DMS79 treated with DMSO at 0.1 percent for 48 hours (cell line): ENCODE data around the gene P4HB.

Experiments used
- DNase-seq: peaks from one replicate; lab custom pipeline; 2025; lab: John Stamatoyannopoulos, UW

The P4HB gene

DNA sequence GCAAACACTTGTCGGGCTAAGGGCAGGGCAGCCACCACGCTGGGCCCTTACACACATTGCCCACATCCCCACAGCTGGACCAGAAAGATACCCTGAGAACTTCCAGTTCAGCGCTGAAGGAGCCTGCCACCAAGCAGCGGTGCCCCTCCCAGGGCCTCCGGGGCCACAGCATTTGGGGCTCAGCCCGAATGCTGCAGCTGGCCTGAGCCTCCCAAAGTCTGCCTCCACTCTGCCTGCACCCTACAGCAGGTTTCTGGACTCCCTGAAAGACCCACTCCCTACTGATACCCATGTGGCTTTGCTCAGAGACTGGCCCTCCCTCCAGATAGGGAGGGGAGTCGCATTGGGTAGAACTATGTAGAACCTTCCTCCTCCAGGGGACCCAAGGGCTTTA is 28.8 kb downstream of the P4HB start:
- DNase-seq: no peak

- no peak for DNase-seq
These were observed 30.5 kb downstream of the P4HB start for GRCh38 chr17:81829858-81830257.

- DNase-seq: no peak
These were observed 31.7 kb downstream of the P4HB start for GRCh38 chr17:81828656-81829055.

DNA sequence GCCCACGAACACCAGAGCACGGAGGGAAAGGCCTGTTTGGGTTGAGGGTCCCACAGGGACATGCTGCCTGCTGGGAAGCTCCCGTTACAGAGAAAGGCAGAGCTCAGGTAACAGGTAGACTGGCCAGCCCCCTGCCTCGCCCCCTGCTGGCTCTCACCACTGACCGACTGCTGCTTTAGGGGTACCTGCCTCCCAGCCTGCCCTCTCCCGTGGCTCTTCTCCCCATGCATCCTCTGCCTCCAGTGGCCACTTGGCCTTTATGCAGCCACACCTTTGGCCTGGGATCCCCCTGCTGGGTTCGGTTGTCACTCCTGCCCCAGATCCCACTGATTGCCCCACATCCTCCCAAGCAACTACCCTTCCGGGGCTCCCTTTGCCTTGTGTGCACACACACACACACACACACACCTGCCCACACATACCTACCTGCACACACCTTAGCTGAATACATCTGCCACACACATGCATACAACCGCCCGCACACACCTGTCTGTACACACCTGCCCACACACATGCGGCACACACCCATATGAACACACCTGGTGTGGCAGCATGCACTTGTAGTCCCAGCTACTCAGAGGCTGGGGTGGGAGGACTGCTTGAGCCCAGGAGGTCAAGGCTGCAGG is 34.4 kb downstream of the P4HB start:
- no peak for DNase-seq

GRCh38 chr17:81824595-81824994 is 35.7 kb downstream of the P4HB start:
- DNase-seq: no peak

GRCh38 chr17:81823820-81824550 is 36.4 kb downstream of the P4HB start:
- DNase-seq: no peak

DNA sequence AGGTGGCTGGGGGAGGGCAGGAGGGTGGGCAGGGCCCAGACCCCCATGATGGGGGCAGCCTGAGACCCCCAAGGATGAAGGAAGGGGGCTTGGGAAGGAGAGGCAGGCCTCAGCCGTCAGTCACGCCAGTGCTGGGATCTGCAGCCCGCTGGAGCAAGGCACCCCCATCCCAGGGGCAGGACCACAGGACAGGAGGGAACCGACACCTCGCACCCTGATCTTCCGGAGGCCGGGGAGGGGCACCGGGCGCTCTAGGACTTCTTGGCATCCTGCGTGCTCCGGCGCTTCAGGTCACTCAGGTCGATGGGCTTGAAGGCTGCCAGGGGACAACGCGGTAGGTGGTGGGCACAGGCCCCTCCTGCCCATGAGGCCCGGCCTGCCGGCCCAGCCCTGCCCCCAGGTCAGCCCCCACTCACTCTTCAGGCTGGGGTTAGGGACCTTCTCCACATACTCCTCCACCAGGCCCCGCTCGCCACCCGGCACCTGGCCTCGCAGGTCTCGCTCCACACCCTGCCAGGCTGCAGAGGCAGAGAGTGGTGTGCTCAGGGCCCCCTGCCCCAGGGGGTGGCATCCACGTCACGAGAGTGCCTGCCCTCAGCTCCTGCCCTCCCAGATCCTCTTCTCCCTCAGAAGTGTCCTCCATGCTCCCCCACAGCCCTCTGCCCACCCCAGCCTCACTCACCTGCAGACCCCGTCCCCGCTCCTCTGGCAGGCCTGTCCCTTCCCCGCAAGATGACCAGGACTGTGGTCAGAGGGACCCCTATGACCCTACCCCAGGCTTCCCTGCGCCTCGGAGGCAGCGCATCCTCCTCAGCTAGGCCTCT is 37.1 kb downstream of the P4HB start:
- no peak for DNase-seq

DNA sequence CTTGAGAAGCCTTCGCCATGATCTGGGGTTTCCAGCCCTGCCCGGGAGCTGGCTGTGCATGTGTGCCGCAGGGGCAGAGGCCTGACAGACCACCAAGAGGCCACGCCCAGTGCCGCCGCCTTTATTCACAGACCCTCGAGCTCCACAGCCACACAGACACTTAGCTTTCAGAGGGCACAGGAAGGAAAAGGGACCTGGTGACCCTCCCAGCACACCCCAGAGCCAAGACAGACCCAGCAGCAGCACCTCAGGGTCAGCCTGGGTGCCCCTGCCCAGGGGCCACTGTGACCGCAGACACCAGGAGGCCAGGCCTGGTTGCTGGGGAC is 38.1 kb downstream of the P4HB start:
- DNase-seq: no peak

- no peak for DNase-seq
These were observed 38.6 kb downstream of the P4HB start for GRCh38 chr17:81821603-81822311.

DNA sequence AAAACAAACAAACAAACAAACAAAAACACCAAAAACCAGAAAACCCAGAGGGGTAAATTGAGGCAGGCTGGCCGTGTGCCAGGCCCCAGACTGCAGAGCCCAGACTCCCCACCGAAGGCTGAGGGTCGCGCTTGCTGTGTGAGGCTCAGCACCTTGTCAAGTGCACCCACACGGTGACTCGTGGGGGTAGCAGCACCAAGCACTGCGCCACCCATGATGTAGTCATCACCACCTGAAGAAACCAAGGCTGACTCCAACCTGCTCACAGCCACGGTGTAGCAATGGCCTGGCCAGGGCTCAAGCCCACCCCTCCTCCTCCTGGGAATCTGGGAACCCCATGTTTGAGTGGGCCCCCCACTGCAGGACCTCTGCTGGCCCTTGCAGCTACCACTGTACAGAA is 39.2 kb downstream of the P4HB start:
- DNase-seq: no peak

- DNase-seq: no peak
These were observed 40.6 kb downstream of the P4HB start for GRCh38 chr17:81819708-81820107.

DNA sequence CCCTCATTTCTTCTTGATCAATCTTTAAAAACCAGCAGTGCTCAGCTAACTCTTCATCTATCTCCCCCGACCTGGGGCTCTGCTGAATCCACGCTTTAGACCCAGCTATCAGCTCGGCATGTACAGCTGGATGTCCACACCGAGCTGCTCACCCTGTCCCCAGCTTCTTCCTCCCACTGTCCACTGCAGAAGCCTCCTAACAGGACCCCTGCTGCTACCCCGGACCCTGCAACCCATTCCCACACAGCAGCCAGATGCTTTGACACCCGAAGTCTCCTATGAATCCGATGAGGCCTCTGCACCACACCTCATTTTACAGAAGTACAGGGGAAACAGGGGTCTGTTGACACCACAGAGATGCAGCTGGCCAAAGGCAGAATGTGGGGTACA is 42.6 kb downstream of the P4HB start:
- DNase-seq: no peak

DNA sequence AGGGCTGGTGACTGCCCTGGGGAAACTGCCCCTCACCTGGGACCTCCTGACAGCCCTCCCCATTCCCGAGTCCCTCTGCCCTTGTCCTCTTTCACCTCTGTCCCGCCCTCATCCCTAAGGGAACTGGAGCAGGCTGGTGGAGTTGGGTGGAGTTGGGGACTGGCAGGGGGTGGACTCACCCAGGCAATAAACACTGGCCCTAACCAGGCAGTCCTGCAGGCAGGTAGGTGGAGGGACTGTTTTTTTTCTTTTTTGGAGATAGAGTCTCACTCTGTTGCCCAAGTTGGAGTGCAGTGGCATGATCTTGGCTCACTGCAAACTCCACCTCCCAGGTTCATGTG is 44.7 kb downstream of the P4HB start:
- no peak for DNase-seq

DNA sequence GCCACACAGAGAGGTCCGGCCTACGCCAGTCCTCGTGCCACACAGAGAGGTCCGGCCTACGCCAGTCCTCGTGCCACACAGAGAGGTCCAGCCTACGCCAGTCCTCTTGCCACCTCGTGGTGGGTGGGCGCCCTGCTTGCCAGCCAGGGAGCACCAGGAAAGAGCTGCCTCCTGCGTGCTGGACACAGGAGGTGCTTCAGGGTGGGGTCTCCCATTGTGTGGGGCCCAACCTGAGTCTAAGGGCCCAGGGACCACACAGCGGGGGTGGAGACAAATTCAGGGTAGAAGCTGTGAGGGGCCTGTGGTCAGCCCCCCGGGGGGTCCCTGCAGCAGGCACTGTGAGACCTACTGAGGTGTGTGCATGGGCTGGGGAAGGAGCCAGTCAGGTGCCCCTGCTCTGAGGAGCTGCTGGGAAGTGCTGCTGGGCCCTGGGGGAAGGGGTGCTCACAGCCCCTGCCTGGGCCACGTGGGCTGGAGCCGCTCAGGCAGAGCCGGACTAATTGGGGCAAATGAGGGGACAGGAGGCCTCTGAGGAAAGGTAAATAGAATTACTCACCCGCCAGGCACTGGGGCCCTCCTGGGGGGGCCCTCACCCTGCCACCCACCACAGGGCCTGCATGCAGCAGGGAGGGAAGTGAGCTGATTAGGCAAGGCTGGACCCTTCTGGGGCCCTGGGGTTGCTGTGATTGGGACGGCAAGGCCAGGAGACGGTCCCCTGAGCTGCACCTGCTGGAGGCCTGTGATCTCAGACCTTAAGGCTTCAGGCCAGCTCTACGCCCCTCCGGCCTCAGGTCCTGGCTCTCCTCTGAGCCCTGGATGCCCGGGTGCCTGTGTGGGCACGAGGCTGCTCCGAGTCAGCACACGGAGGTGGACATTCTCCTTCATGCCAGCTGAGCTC is 45.3 kb downstream of the P4HB start:
- no peak for DNase-seq

- DNase-seq: no peak
These were observed 46.3 kb downstream of the P4HB start for GRCh38 chr17:81813861-81814683.

DNA sequence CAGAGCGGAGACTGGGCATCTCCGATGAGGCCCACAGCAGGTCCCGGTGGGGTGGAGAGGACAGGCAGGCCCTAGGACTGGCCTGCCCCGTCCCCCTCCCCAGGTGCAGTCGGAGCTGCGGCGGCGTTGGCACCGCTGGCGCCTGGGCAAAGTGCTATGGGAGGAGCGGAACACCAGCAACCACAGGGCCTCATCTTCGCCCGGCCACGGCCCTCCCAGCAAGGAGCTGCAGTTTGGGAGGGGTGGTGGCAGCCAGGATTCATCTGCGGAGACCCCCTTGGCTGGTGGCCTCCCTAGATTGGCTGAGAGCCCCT is 47.0 kb downstream of the P4HB start:
- no peak for DNase-seq

- DNase-seq: no peak
These were observed 47.6 kb downstream of the P4HB start for GRCh38 chr17:81812571-81813370.

- no peak for DNase-seq
These were observed 48.4 kb downstream of the P4HB start for GRCh38 chr17:81811705-81812570.
